UCSD-AML1 (cell line): ENCODE measurements around the gene PHF10.

Source experiments
- DNase-seq: peaks from one replicate; lab custom pipeline; 2025; ENCODE audit not compliant: unreplicated experiment; lab: John Stamatoyannopoulos, UW

PHF10 gene

DNA sequence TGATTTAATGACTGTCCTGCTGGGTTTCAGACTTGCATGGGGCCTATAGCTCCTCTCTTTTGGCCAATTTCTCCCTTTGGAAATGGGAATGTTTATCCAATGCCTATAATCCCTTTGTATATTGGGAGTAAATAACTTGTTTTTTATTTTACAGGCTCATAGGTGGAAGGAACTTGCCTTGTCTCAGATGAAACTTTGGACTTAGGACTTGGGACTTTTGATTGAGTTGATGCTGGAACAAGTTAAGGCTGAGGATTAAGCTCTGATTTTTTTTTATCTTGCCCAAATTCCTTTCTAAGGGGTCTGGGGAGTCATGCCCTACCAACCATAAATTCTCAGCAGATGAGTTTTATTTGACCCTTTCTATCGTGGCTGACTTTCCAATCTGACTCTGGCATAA, 46.0 kb downstream of the PHF10 start:
- DNase-seq, result no peak

GRCh38 chr6:169677096-169677495, 47.2 kb downstream of the PHF10 start:
- DNase-seq, result no peak

- no peak for DNase-seq
Observed at GRCh38 chr6:169675011-169675410, 49.3 kb downstream of the PHF10 start.

DNA sequence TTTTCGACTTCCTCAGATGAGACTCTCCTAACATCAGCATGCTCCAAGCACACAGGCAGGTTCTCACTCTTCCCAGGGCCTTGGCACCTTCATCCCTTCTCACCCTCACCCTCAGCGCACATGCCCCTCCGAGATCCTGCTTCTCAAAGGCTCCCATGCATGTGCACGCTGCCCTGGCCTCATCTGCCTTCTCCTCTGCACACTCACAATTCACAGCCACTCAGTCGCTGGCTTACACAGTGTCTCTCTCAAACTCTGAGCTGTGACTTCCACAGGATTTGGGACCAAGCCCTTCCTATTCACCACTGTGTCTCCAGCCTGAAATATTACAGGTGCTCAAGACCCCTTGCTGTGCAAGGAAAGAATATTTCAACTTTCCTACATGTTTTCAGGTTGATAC, 52.7 kb downstream of the PHF10 start:
- DNase-seq, result no peak

GRCh38 chr6:169669889-169670288, 54.4 kb downstream of the PHF10 start:
- DNase-seq, result no peak

GRCh38 chr6:169669147-169669546, 55.2 kb downstream of the PHF10 start:
- no peak for DNase-seq

DNA sequence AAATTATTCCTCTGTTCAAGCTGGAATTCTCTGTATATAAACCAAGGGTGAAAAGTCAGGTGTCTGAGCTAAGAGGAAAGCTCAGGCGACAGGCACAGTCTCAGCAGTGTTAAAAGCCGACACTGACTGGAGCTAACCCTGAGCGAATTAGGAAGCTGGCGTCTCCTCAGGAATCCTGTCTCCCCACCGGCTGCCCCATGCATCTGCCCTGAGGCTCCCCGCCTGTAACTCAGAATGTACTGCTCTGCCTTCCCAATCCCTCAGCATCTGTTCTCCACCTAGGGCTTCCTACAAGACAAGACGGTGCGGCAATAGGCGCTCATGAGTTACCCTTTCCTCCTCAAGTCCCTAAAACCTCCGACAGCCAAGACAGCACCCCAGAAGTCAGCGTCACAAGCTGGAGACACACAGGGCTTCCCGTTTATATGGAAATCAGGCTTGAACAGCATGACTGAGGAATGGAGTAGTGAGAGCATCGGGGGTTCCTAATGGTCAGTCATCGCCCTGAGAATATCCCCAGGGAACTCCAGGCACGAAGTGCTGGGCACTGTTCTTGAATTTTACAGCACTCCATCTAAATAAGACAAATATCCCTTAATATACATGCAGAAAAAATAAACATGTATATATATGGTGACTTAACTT, 56.0 kb downstream of the PHF10 start:
- no peak for DNase-seq

GRCh38 chr6:169667716-169668115, 56.6 kb downstream of the PHF10 start:
- no peak for DNase-seq

- no peak for DNase-seq
Observed at GRCh38 chr6:169666441-169666840, 57.9 kb downstream of the PHF10 start.

- no peak for DNase-seq
Observed at GRCh38 chr6:169665289-169665688, 59.0 kb downstream of the PHF10 start.

- DNase-seq, result no peak
Observed at GRCh38 chr6:169664227-169664626, 60.1 kb downstream of the PHF10 start.

- DNase-seq, result no peak
Observed at GRCh38 chr6:169663468-169663867, 60.8 kb downstream of the PHF10 start.

GRCh38 chr6:169661391-169661756, 62.9 kb downstream of the PHF10 start:
- DNase-seq, result no peak

DNA sequence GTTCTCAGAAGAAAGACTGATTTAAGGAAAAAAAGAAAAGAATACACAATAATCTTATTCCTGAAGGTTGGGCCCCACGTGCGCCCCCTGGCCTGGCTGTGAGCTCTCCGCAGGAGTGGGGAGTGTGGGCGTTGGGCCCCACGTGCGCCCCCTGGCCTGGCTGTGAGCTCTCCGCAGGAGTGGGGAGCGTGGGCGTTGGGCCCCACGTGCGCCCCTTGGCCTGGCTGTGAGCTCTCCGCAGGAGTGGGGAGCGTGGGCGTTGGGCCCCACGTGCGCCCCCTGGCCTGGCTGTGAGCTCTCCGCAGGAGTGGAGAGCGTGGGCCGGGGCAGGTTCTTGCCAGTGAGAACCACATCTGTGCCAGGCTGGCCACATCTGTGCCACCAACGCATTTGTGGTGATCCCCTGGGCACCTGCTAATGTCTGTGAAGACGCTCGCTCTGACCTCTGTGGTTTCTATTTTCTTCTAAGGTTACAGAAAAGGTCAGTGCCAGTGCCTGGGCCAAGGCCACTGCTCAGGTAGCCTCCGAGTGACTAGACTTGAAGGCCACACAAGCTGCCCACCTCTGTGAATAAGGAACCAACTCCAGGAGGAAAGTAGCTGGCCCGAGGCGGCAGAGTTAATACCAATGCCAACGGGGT, 63.4 kb downstream of the PHF10 start:
- DNase-seq, result no peak

- no peak for DNase-seq
Observed at GRCh38 chr6:169659820-169660610, 64.3 kb downstream of the PHF10 start.

GRCh38 chr6:169657284-169657610, 67.1 kb downstream of the PHF10 start:
- DNase-seq, result no peak

DNA sequence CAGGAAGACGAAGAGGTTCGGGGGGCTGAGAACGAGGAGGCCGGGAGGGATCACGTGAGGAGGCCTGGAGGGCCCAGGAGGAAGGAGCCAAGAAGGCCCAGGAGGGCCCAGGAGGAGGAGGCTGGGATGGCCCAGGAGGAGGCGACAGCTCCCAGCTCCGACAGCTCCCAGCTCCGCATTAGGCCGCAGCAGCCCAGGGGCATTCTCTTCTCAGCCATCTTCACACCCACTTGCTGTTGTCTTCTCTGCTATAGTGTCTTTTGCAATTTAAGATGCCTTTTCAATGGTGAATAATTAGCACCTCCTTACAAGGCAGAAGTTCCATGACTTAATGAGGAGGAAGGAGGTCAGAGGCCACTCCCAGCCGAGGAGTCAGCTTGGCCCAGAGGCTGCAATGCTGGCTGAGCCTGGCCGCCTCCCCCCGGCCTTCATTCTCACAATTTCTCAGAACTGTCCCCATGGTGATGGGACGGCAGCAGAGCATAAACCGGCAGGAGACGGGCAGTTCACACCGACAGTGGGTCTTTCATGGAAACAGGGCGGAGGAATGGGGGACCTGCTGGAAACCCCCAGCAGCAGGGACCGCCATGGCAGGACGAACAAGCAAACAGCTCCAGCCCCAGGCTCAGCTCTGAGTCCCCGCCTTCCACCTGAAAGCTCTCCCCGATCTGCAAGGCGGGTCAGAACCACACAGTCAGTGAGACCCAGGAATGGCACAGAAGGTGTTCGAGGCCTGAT, 67.6 kb downstream of the PHF10 start:
- DNase-seq, result no peak

GRCh38 chr6:169654598-169655391, 69.5 kb downstream of the PHF10 start:
- DNase-seq, result no peak
